Measurements from ENCODE around the gene IL16.
A peak's percentile ranks its signal among the peaks of the same experiment; 100 is the strongest.

IL16 gene

DNA sequence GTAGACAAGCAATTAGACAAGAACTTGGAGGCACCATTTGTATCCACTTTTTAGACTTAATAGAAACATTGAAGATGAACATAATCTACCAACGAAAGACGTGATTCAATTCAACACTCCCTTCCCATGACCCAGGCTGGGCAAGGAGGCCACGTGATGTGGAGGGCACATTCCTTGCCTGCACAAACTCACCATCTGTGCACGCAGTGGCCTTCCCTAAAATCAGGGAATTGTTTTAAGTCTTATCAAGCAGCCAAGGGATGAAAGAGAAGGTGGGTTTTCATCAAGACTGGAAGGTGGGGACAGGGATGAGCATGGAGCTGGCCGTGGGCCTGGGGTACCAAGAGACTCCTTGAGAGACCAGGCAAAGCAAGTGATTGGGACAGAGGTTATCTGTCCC is 113.8 kb downstream of the IL16 start:
- no peak for TF ChIP-seq EP300 (IDR thresholded peaks at IDR 0.05; ENCODE audit: borderline replicate concordance)
- no peak for TF ChIP-seq TCF12 (IDR thresholded peaks at IDR 0.05; ENCODE audit: low read depth)
- TF ChIP-seq, protein P1, sequence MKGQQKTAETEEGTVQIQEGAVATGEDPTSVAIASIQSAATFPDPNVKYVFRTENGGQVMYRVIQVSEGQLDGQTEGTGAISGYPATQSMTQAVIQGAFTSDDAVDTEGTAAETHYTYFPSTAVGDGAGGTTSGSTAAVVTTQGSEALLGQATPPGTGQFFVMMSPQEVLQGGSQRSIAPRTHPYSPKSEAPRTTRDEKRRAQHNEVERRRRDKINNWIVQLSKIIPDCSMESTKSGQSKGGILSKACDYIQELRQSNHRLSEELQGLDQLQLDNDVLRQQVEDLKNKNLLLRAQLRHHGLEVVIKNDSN (IDR thresholded peaks at IDR 0.05): no peak
- no peak for TF ChIP-seq RAD21 (IDR thresholded peaks at IDR 0.05; ENCODE audit: low read depth)
- no peak for TF ChIP-seq NFIC (IDR thresholded peaks at IDR 0.05)
- TF ChIP-seq, protein P2, sequence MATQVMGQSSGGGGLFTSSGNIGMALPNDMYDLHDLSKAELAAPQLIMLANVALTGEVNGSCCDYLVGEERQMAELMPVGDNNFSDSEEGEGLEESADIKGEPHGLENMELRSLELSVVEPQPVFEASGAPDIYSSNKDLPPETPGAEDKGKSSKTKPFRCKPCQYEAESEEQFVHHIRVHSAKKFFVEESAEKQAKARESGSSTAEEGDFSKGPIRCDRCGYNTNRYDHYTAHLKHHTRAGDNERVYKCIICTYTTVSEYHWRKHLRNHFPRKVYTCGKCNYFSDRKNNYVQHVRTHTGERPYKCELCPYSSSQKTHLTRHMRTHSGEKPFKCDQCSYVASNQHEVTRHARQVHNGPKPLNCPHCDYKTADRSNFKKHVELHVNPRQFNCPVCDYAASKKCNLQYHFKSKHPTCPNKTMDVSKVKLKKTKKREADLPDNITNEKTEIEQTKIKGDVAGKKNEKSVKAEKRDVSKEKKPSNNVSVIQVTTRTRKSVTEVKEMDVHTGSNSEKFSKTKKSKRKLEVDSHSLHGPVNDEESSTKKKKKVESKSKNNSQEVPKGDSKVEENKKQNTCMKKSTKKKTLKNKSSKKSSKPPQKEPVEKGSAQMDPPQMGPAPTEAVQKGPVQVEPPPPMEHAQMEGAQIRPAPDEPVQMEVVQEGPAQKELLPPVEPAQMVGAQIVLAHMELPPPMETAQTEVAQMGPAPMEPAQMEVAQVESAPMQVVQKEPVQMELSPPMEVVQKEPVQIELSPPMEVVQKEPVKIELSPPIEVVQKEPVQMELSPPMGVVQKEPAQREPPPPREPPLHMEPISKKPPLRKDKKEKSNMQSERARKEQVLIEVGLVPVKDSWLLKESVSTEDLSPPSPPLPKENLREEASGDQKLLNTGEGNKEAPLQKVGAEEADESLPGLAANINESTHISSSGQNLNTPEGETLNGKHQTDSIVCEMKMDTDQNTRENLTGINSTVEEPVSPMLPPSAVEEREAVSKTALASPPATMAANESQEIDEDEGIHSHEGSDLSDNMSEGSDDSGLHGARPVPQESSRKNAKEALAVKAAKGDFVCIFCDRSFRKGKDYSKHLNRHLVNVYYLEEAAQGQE (IDR thresholded peaks at IDR 0.05; ENCODE audit: low read depth): no peak
- no peak for TF ChIP-seq TAF1 (IDR thresholded peaks at IDR 0.05; ENCODE audit: low read depth)
- TF ChIP-seq FOXM1 (IDR thresholded peaks at IDR 0.05; ENCODE audit: borderline replicate concordance, low read depth): no peak
- no peak for TF ChIP-seq CREB1 (IDR thresholded peaks at IDR 0.05; ENCODE audit: low read depth)
- TF ChIP-seq, protein P3, sequence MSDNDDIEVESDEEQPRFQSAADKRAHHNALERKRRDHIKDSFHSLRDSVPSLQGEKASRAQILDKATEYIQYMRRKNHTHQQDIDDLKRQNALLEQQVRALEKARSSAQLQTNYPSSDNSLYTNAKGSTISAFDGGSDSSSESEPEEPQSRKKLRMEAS (IDR thresholded peaks at IDR 0.05): no peak
- TF ChIP-seq TEAD4 (IDR thresholded peaks at IDR 0.05): no peak
- no peak for TF ChIP-seq CEBPB (IDR thresholded peaks at IDR 0.05)

DNA sequence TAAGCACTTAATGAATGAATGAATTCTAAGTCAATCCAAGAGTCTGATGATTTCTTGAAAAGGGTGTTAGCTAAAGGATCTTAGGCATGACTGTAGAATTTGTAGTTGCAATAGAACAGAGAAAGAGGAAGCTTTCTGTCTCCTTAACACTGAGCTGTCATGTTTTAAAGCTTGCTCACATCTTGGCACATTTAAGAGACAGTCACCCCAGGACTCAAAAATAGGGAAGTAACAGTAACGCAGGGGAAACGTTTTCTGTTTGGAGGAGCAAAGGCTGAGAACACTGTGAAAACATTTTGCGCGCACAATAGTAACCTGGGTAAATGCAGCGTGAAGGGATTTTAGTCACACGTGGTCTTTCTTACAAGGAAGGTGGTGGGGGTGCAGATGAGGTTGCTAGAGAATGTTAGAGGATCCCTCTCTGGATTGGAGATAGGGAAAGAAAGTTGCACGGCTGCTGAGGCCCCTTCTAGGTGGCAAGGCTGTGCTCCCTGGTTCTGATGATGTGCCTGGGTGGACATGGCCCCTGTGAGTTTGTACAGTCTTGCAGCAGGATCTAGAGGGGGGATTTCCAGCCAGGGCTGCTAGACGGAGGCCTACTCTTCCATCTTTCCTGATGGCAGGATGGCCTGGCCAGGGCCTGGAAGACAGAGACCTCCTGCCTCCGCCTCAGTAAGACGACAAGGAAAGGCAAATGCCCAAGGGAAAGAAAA is 115.2 kb downstream of the IL16 start:
- TF ChIP-seq CEBPB (IDR thresholded peaks at IDR 0.05) (no peak), CREB1 (IDR thresholded peaks at IDR 0.05; ENCODE audit: low read depth) (no peak), RAD21 (IDR thresholded peaks at IDR 0.05; ENCODE audit: low read depth) (no peak), EP300 (IDR thresholded peaks at IDR 0.05; ENCODE audit: borderline replicate concordance) (no peak), FOXM1 (IDR thresholded peaks at IDR 0.05; ENCODE audit: borderline replicate concordance, low read depth) (no peak), TEAD4 (IDR thresholded peaks at IDR 0.05) (no peak), NFIC (IDR thresholded peaks at IDR 0.05) (no peak)

DNA sequence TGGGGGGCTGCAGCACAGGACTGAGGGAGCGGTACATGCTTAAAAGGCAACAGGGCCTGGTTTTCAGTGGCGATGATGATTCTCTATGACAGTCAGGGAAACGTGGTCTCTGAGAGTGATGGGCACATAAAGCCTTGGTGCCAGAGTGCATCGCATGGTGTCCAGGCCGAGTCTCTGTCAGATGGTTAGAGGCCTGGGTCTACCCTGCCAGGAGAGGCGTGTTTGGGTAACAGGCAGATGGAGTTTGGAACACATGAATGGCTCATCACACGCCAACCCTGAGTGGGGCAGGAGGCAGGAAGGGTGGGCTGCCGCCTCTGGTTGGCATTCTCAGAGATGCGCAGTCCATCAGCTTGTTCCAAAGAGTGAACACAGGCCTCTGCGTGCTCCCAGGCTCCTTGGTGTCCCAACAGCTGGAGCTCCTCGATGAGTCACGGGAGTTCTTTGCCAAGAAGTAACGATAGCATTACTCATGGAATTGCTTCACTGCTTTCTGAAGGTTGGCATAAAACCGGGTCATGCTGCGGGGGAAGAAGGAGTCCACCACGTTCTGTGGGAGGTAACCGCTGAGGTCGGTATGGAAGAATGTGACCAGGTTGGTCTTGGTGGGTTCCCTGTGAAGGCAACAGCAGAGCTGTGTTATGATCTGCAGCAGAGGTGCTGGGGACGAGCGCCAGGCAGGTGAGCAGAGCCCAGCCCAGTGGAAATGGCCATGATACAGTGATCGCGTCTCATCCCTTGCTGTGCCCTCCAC is 116.3 kb downstream of the IL16 start:
- TF ChIP-seq NFIC (IDR thresholded peaks at IDR 0.05) (peak; percentile 99), RAD21 (IDR thresholded peaks at IDR 0.05; ENCODE audit: low read depth) (no peak; the same call in 1 of the 2 replicates), CEBPB (IDR thresholded peaks at IDR 0.05) (peak; percentile 96), EGR1 (IDR thresholded peaks at IDR 0.05) (peak; percentile 71), CREB1 (IDR thresholded peaks at IDR 0.05; ENCODE audit: low read depth) (no peak), TCF12 (IDR thresholded peaks at IDR 0.05; ENCODE audit: low read depth) (peak; percentile 96), FOXM1 (IDR thresholded peaks at IDR 0.05; ENCODE audit: borderline replicate concordance, low read depth) (peak; percentile 64; the same call in 1 of the 2 replicates), TAF1 (IDR thresholded peaks at IDR 0.05; ENCODE audit: low read depth) (no peak), TEAD4 (IDR thresholded peaks at IDR 0.05) (peak; percentile 94), YY1 (IDR thresholded peaks at IDR 0.05; ENCODE audit: low read depth) (no peak), ZBTB7A (IDR thresholded peaks at IDR 0.05; ENCODE audit: low read depth) (no peak), EP300 (IDR thresholded peaks at IDR 0.05; ENCODE audit: borderline replicate concordance) (peak; percentile 89)
- TF ChIP-seq, protein P1 (IDR thresholded peaks at IDR 0.05): no peak; the same call in 1 of the 2 replicates
- TF ChIP-seq, protein P3 (IDR thresholded peaks at IDR 0.05): peak; percentile 88
- TF ChIP-seq, protein P2 (IDR thresholded peaks at IDR 0.05; ENCODE audit: low read depth): 0 out of 2 replicates have a peak, but pooled peaks have one; percentile 11

DNA sequence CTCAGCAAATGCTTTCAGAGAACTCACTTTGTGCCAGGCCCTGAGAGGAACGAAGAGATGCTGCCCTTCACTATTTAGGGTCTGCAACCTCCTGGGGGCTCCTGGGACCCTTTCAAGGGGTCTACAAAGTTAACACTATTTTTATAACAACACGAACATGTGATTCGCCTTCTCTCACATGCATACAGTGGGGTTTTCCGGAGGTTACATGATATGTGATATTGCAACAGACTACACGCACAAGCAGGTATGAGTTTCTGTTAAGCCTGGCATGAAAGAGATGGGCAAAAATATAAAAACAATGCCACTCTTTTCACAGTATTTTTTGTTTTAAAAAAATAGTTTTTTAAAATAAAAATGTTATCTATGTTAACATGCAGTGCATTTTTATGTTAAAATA is 117.0 kb downstream of the IL16 start:
- TF ChIP-seq RAD21 (IDR thresholded peaks at IDR 0.05; ENCODE audit: low read depth) (no peak), TEAD4 (IDR thresholded peaks at IDR 0.05) (no peak), FOXM1 (IDR thresholded peaks at IDR 0.05; ENCODE audit: borderline replicate concordance, low read depth) (no peak), TAF1 (IDR thresholded peaks at IDR 0.05; ENCODE audit: low read depth) (no peak), EP300 (IDR thresholded peaks at IDR 0.05; ENCODE audit: borderline replicate concordance) (no peak), ZBTB7A (IDR thresholded peaks at IDR 0.05; ENCODE audit: low read depth) (no peak), CEBPB (IDR thresholded peaks at IDR 0.05) (no peak), NFIC (IDR thresholded peaks at IDR 0.05) (no peak), CREB1 (IDR thresholded peaks at IDR 0.05; ENCODE audit: low read depth) (no peak), TCF12 (IDR thresholded peaks at IDR 0.05; ENCODE audit: low read depth) (no peak)
- TF ChIP-seq, protein P2 (IDR thresholded peaks at IDR 0.05; ENCODE audit: low read depth): no peak
- TF ChIP-seq, protein P3 (IDR thresholded peaks at IDR 0.05): no peak
